ENCODE results near the gene GTF2A2. TPM values are rescaled to one million over a fixed set of nuclear protein-coding genes. Genes with fewer than 3 reads are reported as not detected.
"Not testable (repeated sequence)": the region's sequence is repeated elsewhere in the genome, so short reads cannot be mapped to it uniquely, and the experiment has no call there.

GTF2A2 gene, protein sequence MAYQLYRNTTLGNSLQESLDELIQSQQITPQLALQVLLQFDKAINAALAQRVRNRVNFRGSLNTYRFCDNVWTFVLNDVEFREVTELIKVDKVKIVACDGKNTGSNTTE
- 63.5 and 81.5 TPM in 2 replicates for total RNA-seq (2014; rRNA removed; shearing (Covaris generic); ENCODE audit: low replicate concordance)

DNA sequence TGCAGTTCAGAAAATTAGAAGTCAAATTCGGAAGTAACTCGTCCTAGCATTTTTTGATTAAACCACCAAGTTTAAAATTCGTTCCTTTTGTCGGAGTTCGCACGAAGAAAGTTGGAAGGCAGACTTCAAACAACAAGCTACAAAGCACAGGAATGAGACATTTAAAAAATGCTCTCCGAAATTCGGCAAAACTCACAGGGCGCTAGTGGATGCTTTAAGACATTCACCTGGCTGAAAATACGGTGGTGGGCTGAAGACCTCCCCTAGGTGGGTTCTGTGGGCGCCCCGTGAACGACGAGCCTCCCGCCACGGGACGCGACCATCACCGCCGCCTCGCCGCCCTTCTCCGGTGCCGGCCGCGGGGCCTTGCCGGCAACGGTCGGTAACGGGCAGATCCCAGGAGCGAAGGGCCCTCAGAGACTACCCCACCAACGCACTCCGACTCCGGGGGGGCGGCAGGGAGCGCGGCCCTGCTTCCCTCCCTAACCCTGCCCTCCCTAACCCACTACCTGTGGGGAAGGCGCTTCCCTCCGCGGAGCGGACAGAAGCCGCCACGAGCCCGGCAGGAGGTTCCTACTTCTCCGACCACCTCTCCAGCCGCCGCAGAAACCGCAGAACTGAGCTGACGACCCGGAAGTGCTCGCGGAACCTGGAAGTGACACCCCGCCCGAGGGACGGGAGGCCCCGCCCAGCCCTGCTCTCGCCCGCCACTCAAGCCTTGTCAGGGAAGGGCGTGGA, at the start of gene GTF2A2:
Gene GTF2A2, minus strand, starts transcription at position 619 of the 738 bp plus-strand sequence. CDS start 5,238 bp downstream, outside the sequence.
- in situ Hi-C loops (cut with HindIII; ENCODE audit: low pct_unique_long_range_greater_than_20kb, low sequenced_read_pairs): no loop called here
- DNase-seq (ENCODE audit: low read depth): peak; percentile 92

DNA sequence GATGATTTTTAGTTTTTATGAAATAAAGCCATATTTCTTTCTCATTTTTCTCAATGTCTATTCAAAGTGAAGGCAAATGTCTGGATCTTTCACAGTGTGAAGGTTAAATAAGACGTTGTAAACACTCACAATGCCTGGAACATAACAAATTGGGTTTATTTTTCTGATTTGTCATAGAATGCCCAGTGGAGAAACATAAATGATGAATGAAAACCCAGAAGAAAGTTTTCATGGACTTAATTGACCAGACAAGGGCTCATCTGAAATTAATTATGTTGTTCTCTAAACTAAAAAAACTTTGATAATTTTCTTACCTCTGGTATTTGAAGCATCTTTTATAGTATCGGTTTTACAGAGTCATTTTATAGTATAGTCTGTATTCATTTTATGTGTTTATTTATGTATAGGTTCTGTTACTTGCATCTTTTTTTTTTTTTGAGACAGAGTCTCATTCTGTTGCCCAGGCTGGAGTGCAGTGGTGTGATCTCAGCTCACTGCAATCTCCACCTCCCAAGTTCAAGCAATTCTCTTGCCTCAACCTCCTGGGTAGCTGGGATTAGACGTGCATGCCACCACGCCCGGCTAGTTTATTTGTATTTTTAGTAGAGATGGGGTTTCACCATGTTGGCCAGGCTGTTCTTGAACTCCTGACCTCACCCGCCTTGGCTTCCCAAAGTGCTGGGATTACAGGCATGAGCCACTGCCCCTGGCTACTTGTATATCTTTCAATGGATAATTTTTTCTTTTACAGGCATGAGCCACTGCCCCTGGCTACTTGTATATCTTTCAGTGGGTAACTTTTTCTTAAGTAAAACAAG, 46.9 kb upstream of the GTF2A2 start:
- DNase-seq (ENCODE audit: low read depth): no peak
- in situ Hi-C loops (cut with HindIII; ENCODE audit: low pct_unique_long_range_greater_than_20kb, low sequenced_read_pairs): no loop called here

DNA sequence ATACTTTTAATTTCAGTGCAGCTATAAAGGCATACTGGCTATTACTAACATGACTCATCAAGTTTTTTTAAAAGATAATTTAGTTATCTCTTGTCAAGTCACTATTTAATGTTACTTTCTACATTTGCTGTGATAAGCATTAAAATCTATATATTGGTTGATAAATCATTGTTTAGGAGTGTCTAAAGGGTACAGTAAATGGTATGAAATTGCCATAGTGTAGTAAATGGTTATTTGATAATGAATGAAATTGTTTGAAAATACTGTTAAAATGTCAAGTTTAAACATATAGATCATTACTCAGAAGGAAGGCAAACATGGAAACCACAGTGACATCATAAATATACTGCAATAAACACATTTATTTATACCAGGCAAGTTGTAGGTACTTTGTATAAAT, 45.0 kb upstream of the GTF2A2 start:
- in situ Hi-C loops (cut with HindIII; ENCODE audit: low pct_unique_long_range_greater_than_20kb, low sequenced_read_pairs): no loop called here
- DNase-seq (ENCODE audit: low read depth): no peak

DNA sequence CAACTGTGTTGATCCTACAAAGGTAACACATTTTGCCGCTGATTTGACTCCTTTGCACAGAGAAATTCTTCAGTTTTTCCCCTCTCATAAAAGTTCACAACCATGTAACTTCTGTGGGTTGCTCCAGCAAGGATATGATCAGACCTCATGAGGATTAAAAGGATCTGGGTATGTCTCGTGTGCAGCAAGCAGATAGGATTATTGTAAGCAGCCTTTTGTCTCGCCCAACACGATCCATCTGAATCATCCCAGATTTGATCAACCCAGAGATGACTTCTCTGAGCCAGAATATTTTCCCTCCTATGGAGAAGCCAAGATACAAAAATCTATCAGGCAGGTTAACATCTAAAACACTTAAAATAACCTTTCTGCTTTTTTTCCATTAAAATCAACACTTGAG, 44.6 kb upstream of the GTF2A2 start:
- in situ Hi-C loops (cut with HindIII; ENCODE audit: low pct_unique_long_range_greater_than_20kb, low sequenced_read_pairs): no loop called here
- no peak for DNase-seq (ENCODE audit: low read depth)

DNA sequence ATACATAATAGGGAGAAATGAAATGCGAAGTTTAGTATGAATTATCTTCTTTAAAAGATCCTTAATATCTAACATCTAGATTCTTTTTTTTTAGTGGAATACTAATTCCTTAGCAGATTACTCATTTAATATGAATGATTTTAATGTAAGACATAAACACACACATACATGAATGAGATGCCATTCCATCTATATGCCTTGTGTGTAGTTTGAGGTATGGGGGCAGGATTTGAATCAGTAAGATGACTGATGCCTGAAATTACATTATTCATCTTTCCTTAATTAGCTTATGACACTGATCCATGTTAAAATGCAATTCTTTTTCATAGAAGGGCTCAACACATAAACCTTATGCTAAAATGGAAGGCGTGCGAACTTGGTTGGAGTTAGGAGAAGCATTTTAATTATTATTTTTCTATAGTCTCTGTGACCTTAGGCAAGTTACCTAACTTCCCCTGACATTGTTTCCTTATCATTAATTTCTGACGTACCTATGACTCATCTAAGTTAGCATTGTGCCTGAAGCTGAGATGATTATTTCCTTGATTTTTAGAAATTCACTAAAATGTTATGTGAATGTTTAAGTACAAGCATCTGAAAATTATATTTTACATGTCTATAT, 42.6 kb upstream of the GTF2A2 start:
- in situ Hi-C loops (cut with HindIII; ENCODE audit: low pct_unique_long_range_greater_than_20kb, low sequenced_read_pairs): no loop called here
- no peak for DNase-seq (ENCODE audit: low read depth)

DNA sequence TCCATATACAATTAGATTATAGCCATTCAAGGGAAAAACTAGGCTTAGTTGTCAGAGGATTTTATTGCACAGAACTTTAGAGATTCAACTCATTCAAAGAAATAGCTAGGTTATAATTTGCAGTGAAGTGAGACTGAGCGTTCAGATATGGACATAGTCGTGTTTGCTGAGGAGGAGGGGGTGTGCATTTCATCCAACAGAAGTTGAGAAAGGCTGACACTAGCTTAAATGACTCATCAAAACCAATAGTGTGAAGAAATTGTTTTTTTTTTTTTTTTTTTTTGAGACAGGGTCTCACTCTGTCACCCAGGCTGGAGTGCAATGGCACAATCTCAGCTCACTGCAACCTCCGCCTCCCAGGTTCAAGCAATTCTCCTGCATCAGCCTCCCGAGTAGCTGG, 40.8 kb upstream of the GTF2A2 start:
- in situ Hi-C loops (cut with HindIII; ENCODE audit: low pct_unique_long_range_greater_than_20kb, low sequenced_read_pairs); DNase-seq (ENCODE audit: low read depth): not testable (repeated sequence)

DNA sequence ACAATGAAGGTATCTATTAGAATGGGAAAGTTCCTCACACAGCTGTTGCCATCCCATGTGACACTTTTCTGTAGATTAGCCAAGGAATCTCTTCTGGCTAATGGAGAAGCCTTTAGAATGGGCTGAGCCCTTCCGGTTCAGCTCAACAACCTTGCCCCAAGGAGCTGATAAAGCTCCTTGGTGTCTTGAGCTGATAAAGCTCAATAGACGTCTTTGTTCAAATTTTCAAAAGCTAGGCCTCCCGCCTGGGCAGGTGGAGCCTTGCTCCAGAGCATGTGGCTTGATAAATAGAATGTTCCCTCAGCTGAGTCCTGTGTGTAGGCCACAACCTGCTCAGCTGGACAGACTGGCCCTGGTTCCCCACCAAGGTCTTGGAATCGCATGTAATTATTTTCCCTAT, 39.0 kb upstream of the GTF2A2 start:
- in situ Hi-C loops (cut with HindIII; ENCODE audit: low pct_unique_long_range_greater_than_20kb, low sequenced_read_pairs): no loop called here
- DNase-seq (ENCODE audit: low read depth): no peak

DNA sequence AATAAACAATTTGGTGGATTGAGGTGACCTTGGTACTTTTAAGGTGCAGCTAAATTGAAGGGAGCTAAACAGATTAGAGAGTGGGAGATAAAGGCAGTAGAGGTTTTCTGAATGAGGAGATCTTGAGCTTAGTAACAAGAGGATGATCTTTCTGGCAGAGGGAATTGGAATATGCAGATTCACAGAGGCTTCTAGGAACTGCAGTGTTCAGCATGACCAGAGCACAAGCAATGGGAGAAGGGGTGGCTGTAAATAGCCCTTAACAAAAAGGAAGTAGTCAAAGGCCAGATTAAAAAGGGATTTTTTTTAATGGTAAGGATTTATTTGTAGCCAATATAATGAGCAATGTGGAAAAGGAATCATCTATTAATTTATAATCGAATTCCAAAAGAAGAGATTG, 37.5 kb upstream of the GTF2A2 start:
- no peak for DNase-seq (ENCODE audit: low read depth)
- in situ Hi-C loops (cut with HindIII; ENCODE audit: low pct_unique_long_range_greater_than_20kb, low sequenced_read_pairs): no loop called here

DNA sequence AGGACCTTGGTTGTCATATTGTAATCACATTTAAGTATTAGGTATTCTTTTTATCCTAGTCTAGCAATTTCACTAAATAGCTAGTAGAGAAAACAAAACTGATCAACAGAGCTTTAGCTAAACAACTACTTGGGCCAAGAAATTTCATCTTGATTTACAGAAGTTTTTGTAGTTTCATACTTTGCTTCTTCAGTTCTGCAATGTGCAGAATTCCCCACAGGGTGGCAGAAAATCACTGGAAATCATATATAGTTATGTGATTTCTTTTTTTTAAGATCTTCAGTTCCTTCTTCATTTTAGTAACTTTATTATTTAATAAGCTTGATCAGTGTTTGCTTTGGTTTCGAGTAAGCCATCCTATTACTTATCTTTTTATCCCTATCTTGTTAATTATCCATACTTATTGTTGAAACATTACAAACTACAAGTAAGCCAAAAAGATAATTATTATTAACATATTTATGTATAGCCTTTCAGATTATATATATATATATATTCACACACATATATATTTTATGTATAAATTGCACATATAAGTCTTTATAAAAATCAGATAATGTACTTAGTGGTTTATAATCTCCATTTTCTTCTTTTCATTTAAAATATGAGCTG, 34.0 kb upstream of the GTF2A2 start:
- in situ Hi-C loops (cut with HindIII; ENCODE audit: low pct_unique_long_range_greater_than_20kb, low sequenced_read_pairs): no loop called here
- peak; percentile 37 for DNase-seq (ENCODE audit: low read depth)

GRCh38 chr15:59689626-59690236, 32.4 kb upstream of the GTF2A2 start:
- in situ Hi-C loops (cut with HindIII; ENCODE audit: low pct_unique_long_range_greater_than_20kb, low sequenced_read_pairs): no loop called here
- peak; percentile 77 for DNase-seq (ENCODE audit: low read depth)

DNA sequence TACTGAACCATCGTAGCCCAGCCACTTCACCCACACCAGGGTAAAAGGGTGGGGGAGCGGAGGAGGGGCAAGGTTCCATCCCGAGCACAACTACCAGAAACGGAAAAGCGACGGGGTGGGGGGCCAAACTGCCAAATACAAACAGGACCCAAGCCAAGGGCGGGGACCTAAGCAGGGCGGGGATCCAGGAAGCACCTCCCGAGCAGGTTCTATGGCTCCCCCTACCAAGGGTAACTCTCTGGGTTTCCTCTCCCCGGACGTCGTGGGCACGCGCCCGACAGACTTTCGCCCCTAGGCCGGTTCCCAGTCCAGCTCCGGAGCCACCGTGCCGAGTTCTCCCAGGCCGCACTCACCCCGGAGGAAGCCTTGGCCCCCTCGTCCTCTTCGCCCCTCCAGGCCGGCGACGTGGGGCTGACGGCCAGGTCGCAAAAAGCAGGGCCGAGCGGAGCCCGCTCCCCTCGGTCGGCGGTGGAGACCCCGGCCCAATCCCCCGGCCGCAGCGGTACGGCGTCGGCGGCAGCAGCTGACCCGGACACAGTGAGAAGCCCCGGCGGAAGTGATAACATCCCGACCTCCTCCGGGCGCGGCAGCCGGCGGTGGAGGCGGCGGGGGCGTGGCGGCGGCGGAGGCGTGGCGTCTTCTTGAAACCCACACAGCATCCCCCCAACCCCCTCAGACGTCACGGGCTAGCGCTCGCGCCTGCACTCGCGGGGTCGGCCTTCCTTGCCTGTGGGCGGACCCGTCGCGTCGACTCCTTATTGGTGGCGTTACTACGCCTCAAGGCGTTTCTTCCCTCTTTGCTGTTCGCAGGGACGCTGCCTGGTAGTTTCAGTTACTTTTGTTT, 31.7 kb upstream of the GTF2A2 start, which contains the start of gene BNIP2:
Gene BNIP2, minus strand, starts transcription at position 539 of the 844 bp plus-strand sequence. CDS start 6,863 bp downstream, outside the sequence.
- in situ Hi-C loops (cut with HindIII; ENCODE audit: low pct_unique_long_range_greater_than_20kb, low sequenced_read_pairs): no loop called here
- peak; percentile 97 for DNase-seq (ENCODE audit: low read depth)

DNA sequence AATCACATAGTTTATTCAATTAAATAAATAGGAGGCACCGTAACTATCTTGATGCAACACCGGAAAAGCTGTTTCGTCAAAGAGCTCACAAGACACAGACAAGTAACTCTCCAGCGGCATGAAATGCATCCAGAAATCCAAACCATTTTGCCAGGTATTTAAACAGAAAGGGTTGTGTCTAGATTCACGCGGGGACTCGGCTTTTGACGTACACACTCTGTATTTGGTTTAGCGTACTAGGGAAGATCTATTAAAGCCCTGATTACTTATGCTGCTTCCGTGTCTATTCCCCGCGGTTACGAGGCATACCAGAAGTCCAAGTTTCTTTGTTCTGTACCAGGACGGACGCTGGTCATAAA, 31.1 kb upstream of the GTF2A2 start:
- in situ Hi-C loops (cut with HindIII; ENCODE audit: low pct_unique_long_range_greater_than_20kb, low sequenced_read_pairs): no loop called here

GRCh38 chr15:59687836-59688235, 30.5 kb upstream of the GTF2A2 start:
- no peak for DNase-seq (ENCODE audit: low read depth)
- in situ Hi-C loops (cut with HindIII; ENCODE audit: low pct_unique_long_range_greater_than_20kb, low sequenced_read_pairs): no loop called here

More for the DNA sequence above, 31.1 kb upstream of the GTF2A2 start:
- DNase-seq (ENCODE audit: low read depth): peak; percentile 64

GRCh38 chr15:59686389-59686788, 29.1 kb upstream of the GTF2A2 start:
- in situ Hi-C loops (cut with HindIII; ENCODE audit: low pct_unique_long_range_greater_than_20kb, low sequenced_read_pairs): no loop called here

GRCh38 chr15:59685737-59686297, 28.5 kb upstream of the GTF2A2 start:
- in situ Hi-C loops (cut with HindIII; ENCODE audit: low pct_unique_long_range_greater_than_20kb, low sequenced_read_pairs): no loop called here
- DNase-seq (ENCODE audit: low read depth): no peak

More at GRCh38 chr15:59686389-59686788, 29.1 kb upstream of the GTF2A2 start:
- no peak for DNase-seq (ENCODE audit: low read depth)

DNA sequence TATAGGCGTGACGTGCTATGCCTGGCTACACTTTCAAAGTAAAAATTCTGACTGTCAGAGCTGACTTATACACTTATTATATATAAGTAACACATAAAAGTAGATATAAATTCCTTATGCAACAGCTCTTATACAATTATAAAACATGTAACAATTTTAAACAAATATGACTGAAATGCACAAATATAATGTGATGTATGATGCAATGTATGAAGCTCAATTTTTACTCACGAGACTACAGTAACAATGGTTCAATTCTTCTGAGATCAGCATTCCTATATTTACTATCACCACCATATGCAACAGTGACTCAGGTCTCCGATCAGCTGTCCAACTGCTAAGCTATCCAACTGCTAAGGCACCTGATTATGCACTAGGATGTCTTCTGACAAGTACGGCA, 23.6 kb upstream of the GTF2A2 start:
- in situ Hi-C loops (cut with HindIII; ENCODE audit: low pct_unique_long_range_greater_than_20kb, low sequenced_read_pairs): no loop called here
- DNase-seq (ENCODE audit: low read depth): no peak

GRCh38 chr15:59680346-59680745, 23.0 kb upstream of the GTF2A2 start:
- DNase-seq (ENCODE audit: low read depth): no peak
- in situ Hi-C loops (cut with HindIII; ENCODE audit: low pct_unique_long_range_greater_than_20kb, low sequenced_read_pairs): no loop called here
